Measurements from ENCODE around the gene LRTM1.

- TF ChIP-seq EZH2 (IDR thresholded peaks at IDR 0.05) (no peak), CTCF (IDR thresholded peaks at IDR 0.05) (no peak), EZH2phosphoT487 (IDR thresholded peaks at IDR 0.05) (no peak)
Measured at GRCh38 chr3:54916732-54917131, 11.1 kb downstream of the LRTM1 start.

Measured in neural progenitor cell (in vitro differentiated cells).